Neural cell (in vitro differentiated cells): Measurements from ENCODE around the gene SPC24. TPM values are rescaled to one million over a fixed set of nuclear protein-coding genes. Genes with fewer than 3 reads are reported as not detected.
"Not testable (repeated sequence)": the region's sequence is repeated elsewhere in the genome, so short reads cannot be mapped to it uniquely, and the experiment has no call there.

Experiments
- H2AFZ ChIP-seq: fragments of 200-600, 300-800 bp; sonication (generic), shearing (Covaris generic); 2 replicates; pipeline ENCODE4 v1.6.0; 2014; ENCODE audit warnings: low read depth, mild to moderate bottlenecking, antibody characterized with exemption, low read length, moderate library complexity
- H3F3A ChIP-seq: fragments of 200-600 bp; shearing (Covaris generic); 2 replicates; pipeline ENCODE4 v1.6.1; 2016; ENCODE audit warnings: mild to moderate bottlenecking, moderate library complexity, mixed read lengths, antibody characterized with exemption, low read length; ENCODE audit not compliant: insufficient read depth, poor library complexity, severe bottlenecking
- H3K27ac ChIP-seq: fragments of 200-600, 300-800 bp; sonication (generic), shearing (Covaris generic); 2 replicates; pipeline ENCODE4 v1.5.1; 2014; ENCODE audit warnings: mild to moderate bottlenecking, low read length, moderate library complexity
- H3K27me3 ChIP-seq: fragments of 300-800, 200-600 bp; sonication (generic), shearing (Covaris generic); 2 replicates; pipeline ENCODE4 v1.6.0; 2014; ENCODE audit warnings: mild to moderate bottlenecking, low read depth, low read length, moderate library complexity; ENCODE audit not compliant: insufficient read depth
- H3K36me3 ChIP-seq: fragments of 300-800, 200-600 bp; sonication (generic), shearing (Covaris generic); 2 replicates; pipeline ENCODE4 v1.5.1; 2014; ENCODE audit warnings: mild to moderate bottlenecking, antibody characterized with exemption, low read length, moderate library complexity; ENCODE audit not compliant: insufficient read depth
- H3K4me2 ChIP-seq: fragments of 300-800, 200-600 bp; sonication (generic), shearing (Covaris generic); 2 replicates; pipeline ENCODE4 v1.6.0; 2014; ENCODE audit warnings: mild to moderate bottlenecking, low read length
- H3K4me3 ChIP-seq: fragments of 300-800, 200-600 bp; sonication (generic), shearing (Covaris generic); 2 replicates; pipeline ENCODE4 v1.5.1; 2014; ENCODE audit warnings: mild to moderate bottlenecking, low read length, moderate library complexity
- H3K79me2 ChIP-seq: fragments of 200-600 bp; shearing (Covaris generic); replicated peaks from 2 replicates; pipeline ENCODE4 v1.6.0; 2014; ENCODE audit warnings: mild to moderate bottlenecking, low read length, moderate library complexity; ENCODE audit not compliant: insufficient read depth
- H3K9ac ChIP-seq: fragments of 300-800, 200-600 bp; sonication (generic), shearing (Covaris generic); 2 replicates; pipeline ENCODE4 v1.6.1; 2016; ENCODE audit warnings: mild to moderate bottlenecking, low read length, mixed read lengths
- H3K9me2 ChIP-seq: fragments of 200-600 bp; shearing (Covaris generic); 2 replicates; pipeline ENCODE4 v1.6.1; 2016; ENCODE audit warnings: mild to moderate bottlenecking, low read length, mixed read lengths; ENCODE audit not compliant: insufficient read depth
- H3K9me3 ChIP-seq: fragments of 200-600, 300-800 bp; sonication (generic), shearing (Covaris generic); 2 replicates; pipeline ENCODE4 v1.6.1; 2016; ENCODE audit warnings: mild to moderate bottlenecking, mixed run types, low read length, moderate library complexity, mixed read lengths
- H4K20me1 ChIP-seq: fragments of 200-600 bp; shearing (Covaris generic); 2 replicates; pipeline ENCODE4 v1.6.1; 2016; ENCODE audit warnings: mild to moderate bottlenecking, mixed run types; ENCODE audit not compliant: insufficient read depth
- EP300 ChIP-seq: fragments of 450-650 bp; conservative IDR thresholded peaks from 2 replicates; pipeline ENCODE4 v1.6.1; 2014; ENCODE audit warnings: antibody characterized with exemption, mild to moderate bottlenecking, moderate library complexity; ENCODE audit not compliant: poor library complexity, severe bottlenecking
- EZH2 ChIP-seq: fragments of 200-600, 300-800 bp; shearing (Covaris generic), sonication (generic); IDR thresholded peaks from 2 replicates; pipeline ENCODE4 v1.6.1; 2014; ENCODE audit warnings: antibody characterized with exemption, low read length, borderline replicate concordance, mild to moderate bottlenecking; ENCODE audit not compliant: insufficient read depth, poor library complexity, severe bottlenecking
- MXI1 ChIP-seq: fragments of 450-650 bp; conservative IDR thresholded peaks from 2 replicates; pipeline ENCODE4 v1.6.1; 2014; ENCODE audit warnings: antibody characterized with exemption, mild to moderate bottlenecking; ENCODE audit not compliant: poor library complexity, severe bottlenecking
- POLR2AphosphoS5 ChIP-seq: IDR thresholded peaks from 2 replicates; pipeline ENCODE4 v1.6.1; 2012
- RAD21 ChIP-seq: fragments of 450-650 bp; conservative IDR thresholded peaks from 2 replicates; pipeline ENCODE4 v1.6.1; 2014; ENCODE audit warnings: antibody characterized with exemption, mild to moderate bottlenecking, moderate library complexity
- SMC3 ChIP-seq: fragments of 450-650 bp; conservative IDR thresholded peaks from 2 replicates; pipeline ENCODE4 v1.6.1; 2014; ENCODE audit warnings: antibody characterized with exemption, mild to moderate bottlenecking, moderate library complexity; ENCODE audit not compliant: poor library complexity
- TAF1 ChIP-seq: IDR thresholded peaks from 2 replicates; pipeline ENCODE4 v1.6.1; 2012; ENCODE audit warnings: low read depth
- polyA plus RNA-seq: library from polyadenylated mRNA; depleted of rRNA; stranded (reverse); fragments of >200 nt; gene quantifications from 2 replicates; pipeline ENCODE4 v1.2.3, GENCODE V29; 2014
- TF ChIP-seq, protein P1 (sequence below): IDR thresholded peaks from 2 replicates; pipeline ENCODE4 v1.6.1; 2012; ENCODE audit warnings: borderline replicate concordance
- TF ChIP-seq, protein P2 (sequence below): fragments of 450-650 bp; IDR thresholded peaks from 2 replicates; pipeline ENCODE4 v1.5.1; 2014; ENCODE audit warnings: antibody characterized with exemption, mild to moderate bottlenecking, moderate library complexity; ENCODE audit not compliant: poor library complexity, severe bottlenecking

Gene SPC24
- polyA plus RNA-seq, 1 donor from 2014 or later: 0.40 TPM

DNA sequence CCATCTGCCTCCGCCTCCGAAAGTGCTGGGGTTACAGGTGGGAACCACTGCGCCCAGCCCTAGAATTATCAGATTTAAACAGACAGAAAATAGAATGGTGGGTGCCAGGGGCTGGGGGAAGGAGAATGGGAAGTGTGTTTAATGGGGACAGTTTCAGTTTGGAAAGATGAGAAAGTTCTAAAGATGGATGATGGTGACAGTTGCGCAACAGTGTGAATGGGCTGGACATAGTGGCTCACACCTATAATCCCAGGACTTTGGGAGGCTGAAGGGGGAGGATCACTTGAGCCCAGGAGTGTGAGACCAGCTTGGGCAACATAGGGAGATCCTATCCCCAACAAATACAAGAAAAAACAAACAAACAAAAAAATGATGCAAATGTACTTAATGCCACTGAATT lies 25.9 kb upstream of the SPC24 start:
- H3K9me3 ChIP-seq: peaks cover 4% of the 10 kb centered on the region
- no peak overlapping the region for H3K9ac ChIP-seq
- no peak overlapping the region for H2AFZ ChIP-seq
- H4K20me1 ChIP-seq: no peaks in the 10 kb centered on the region
- TF ChIP-seq POLR2AphosphoS5: no peak
- TF ChIP-seq, protein P1, sequence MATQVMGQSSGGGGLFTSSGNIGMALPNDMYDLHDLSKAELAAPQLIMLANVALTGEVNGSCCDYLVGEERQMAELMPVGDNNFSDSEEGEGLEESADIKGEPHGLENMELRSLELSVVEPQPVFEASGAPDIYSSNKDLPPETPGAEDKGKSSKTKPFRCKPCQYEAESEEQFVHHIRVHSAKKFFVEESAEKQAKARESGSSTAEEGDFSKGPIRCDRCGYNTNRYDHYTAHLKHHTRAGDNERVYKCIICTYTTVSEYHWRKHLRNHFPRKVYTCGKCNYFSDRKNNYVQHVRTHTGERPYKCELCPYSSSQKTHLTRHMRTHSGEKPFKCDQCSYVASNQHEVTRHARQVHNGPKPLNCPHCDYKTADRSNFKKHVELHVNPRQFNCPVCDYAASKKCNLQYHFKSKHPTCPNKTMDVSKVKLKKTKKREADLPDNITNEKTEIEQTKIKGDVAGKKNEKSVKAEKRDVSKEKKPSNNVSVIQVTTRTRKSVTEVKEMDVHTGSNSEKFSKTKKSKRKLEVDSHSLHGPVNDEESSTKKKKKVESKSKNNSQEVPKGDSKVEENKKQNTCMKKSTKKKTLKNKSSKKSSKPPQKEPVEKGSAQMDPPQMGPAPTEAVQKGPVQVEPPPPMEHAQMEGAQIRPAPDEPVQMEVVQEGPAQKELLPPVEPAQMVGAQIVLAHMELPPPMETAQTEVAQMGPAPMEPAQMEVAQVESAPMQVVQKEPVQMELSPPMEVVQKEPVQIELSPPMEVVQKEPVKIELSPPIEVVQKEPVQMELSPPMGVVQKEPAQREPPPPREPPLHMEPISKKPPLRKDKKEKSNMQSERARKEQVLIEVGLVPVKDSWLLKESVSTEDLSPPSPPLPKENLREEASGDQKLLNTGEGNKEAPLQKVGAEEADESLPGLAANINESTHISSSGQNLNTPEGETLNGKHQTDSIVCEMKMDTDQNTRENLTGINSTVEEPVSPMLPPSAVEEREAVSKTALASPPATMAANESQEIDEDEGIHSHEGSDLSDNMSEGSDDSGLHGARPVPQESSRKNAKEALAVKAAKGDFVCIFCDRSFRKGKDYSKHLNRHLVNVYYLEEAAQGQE: no peak
- no peak for TF ChIP-seq RAD21
- TF ChIP-seq EZH2: no peak
- no peak for TF ChIP-seq SMC3
- no peak for TF ChIP-seq TAF1
- TF ChIP-seq, protein P2, sequence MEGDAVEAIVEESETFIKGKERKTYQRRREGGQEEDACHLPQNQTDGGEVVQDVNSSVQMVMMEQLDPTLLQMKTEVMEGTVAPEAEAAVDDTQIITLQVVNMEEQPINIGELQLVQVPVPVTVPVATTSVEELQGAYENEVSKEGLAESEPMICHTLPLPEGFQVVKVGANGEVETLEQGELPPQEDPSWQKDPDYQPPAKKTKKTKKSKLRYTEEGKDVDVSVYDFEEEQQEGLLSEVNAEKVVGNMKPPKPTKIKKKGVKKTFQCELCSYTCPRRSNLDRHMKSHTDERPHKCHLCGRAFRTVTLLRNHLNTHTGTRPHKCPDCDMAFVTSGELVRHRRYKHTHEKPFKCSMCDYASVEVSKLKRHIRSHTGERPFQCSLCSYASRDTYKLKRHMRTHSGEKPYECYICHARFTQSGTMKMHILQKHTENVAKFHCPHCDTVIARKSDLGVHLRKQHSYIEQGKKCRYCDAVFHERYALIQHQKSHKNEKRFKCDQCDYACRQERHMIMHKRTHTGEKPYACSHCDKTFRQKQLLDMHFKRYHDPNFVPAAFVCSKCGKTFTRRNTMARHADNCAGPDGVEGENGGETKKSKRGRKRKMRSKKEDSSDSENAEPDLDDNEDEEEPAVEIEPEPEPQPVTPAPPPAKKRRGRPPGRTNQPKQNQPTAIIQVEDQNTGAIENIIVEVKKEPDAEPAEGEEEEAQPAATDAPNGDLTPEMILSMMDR: no peak
- no peak for TF ChIP-seq EP300
- no peak for TF ChIP-seq MXI1
- no peaks in the 10 kb centered on the region for H3F3A ChIP-seq
- H3K79me2 ChIP-seq: no peaks in the 10 kb centered on the region
- no peak overlapping the region for H3K4me2 ChIP-seq
- H3K27ac ChIP-seq: no peak overlapping the region
- H3K4me3 ChIP-seq: no peak overlapping the region
- H3K27me3 ChIP-seq: no peaks in the 10 kb centered on the region
- H3K9me2 ChIP-seq: no peaks in the 10 kb centered on the region
- H3K36me3 ChIP-seq: no peaks in the 10 kb centered on the region

DNA sequence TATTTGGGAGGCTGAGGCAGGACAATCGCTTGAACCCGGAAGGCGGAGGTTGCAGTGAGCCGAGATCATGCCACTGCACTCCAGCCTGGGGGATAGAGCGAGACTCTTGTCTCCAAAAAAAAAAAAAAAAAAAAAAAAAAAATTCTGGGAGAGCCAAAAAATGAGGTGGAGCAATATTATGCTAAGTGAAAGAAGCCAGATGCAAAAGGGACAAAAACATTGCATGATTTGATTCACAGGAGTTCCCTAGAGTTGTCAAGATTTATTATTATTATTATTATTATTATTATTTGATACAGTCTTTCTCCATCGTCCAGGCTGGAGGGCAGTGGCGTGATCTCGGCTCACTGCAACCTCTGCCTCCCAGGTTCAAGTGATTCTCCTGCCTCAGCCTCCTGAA lies 25.4 kb upstream of the SPC24 start:
- H3K4me3 ChIP-seq, H3K36me3 ChIP-seq, H4K20me1 ChIP-seq, H3K9ac ChIP-seq, H3K9me2 ChIP-seq, H3K9me3 ChIP-seq, H3K27me3 ChIP-seq, H3K4me2 ChIP-seq, H3K79me2 ChIP-seq, H3K27ac ChIP-seq, H2AFZ ChIP-seq, H3F3A ChIP-seq: not testable (repeated sequence)

DNA sequence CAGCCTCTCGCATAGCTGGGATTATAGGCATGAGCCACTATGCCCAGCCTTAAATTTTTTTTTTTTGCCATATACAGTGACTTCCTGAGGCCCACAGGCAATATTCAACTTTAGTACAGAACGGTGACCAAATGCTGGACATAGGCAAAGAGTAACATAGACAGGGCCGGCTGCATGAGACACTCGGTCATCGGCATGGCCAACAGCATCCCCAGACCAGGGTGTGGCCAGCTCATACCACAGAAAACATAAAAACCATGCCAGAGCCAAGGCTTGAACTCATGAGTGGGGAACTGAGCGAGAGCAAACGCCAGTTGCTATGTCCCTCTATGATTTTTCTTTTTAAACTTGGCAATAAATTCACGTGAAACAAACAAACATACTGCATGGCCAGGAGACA lies 24.8 kb upstream of the SPC24 start:
- H3K9me3 ChIP-seq: peaks cover 4% of the 10 kb centered on the region
- H3K4me2 ChIP-seq: no peak overlapping the region
- H3K36me3 ChIP-seq: no peaks in the 10 kb centered on the region
- no peaks in the 10 kb centered on the region for H3K9me2 ChIP-seq
- no peak overlapping the region for H2AFZ ChIP-seq
- H3K27ac ChIP-seq: no peak overlapping the region
- no peak overlapping the region for H3K9ac ChIP-seq
- H4K20me1 ChIP-seq: no peaks in the 10 kb centered on the region
- H3K27me3 ChIP-seq: no peaks in the 10 kb centered on the region
- no peak overlapping the region for H3K4me3 ChIP-seq
- no peaks in the 10 kb centered on the region for H3K79me2 ChIP-seq
- H3F3A ChIP-seq: no peaks in the 10 kb centered on the region
- TF ChIP-seq SMC3 (no peak), TAF1 (no peak), RAD21 (no peak), EZH2 (no peak), MXI1 (no peak)
